Activated CD8-positive, alpha-beta memory T cell treated with anti-CD3 and anti-CD28 coated beads for 1 hour (primary cell): ENCODE measurements around the gene RCN1.
A peak's percentile ranks its signal among the peaks of the same experiment; 100 is the strongest.
"Not testable (repeated sequence)": the region's sequence is repeated elsewhere in the genome, so short reads cannot be mapped to it uniquely, and the experiment has no call there.

ENCODE experiments used
- DNase-seq, 2 donors: peaks; one replicate each; pipeline ENCODE4 v3.0.0-alpha.2; 2020; ENCODE audit warnings: low read depth in 1 of 2; ENCODE audit errors: extremely low read depth in 1 of 2

Gene RCN1

GRCh38 chr11:32090545-32091370 is at the start of gene RCN1:
RCN1 (plus strand) TSS chr11:32091074; CDS start chr11:32091197, 123 bp downstream.
- peak in 1 of 2 donors; percentile 14 for DNase-seq

- DNase-seq, result no peak
Measured at GRCh38 chr11:32043737-32044136, 47.1 kb upstream of the RCN1 start.

DNA sequence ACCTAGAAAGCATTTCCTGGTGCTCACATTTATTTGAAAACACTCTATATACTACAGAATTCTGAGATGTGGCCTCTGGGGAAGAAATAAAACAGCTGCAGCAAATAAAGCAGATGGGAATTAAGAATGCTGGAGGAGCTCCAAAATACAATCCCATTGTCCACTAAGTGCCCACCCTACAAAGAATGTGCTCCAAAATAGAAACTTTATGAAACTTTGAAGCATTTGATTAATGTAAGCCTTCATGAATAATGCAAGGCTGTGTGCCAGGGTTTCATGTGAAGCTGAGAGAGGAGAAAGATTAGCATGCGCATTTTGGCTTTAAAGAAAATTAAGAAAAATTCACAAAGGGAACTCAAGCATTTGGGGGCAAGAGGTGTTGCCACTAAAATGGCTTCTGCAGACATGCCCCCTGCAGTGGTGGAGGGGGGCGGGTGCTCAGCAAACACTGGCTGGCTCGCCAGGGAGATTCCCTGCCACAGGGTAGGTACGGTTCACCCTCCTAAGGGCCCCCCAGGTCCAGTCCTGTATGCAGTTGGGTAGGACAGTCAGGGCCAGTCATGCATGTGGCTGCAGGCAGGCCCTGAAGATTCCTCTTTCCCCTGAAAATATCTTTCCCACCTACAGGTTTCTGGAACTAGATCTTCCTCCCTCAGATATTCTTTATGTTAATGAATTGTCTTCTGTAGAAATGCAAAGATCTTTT is 46.6 kb upstream of the RCN1 start:
- no peak for DNase-seq

DNA sequence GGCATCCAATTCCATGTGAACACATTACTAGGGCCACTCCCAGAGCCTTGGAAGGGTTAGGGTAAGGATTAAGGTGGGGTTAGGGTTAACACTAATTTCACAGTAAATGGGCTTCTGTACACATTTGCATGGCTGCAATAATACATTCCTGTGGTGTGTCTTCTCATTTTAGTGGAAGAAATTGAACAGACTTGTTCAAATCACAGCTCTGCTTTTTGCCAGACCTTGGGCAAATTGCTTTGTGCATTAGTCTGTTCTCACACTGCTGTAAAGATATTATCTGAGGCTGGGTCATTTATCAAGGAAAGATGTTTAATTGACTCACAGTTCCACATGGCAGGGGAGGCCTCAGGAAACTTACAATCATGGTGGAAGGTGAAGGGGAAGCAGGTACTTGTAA is 45.4 kb upstream of the RCN1 start:
- no peak for DNase-seq

DNA sequence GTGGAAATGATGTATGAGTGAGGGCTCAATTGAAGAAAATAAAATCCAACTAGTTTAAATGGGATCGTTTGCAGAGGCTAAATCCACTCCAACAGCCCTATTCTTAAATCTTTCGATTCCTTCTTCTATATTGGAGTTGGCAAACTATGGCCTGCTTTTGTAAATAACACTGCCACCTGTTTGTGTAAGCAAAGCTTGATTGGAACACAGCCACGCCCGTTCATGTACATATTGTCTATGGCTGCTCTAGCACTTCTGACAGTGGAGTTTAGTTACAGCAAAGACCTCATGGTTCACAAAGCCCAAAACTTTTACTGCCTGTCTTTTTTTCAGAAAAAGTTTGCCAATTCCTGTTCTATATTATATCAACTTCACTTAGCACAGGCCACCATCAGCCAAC is 40.6 kb upstream of the RCN1 start:
- no peak for DNase-seq

- peak in 1 of 2 donors; percentile 16 for DNase-seq
Measured at GRCh38 chr11:32052215-32052614, 38.7 kb upstream of the RCN1 start.

GRCh38 chr11:32053151-32053888 is 37.6 kb upstream of the RCN1 start:
- DNase-seq, result no peak

GRCh38 chr11:32055861-32056260 is 35.0 kb upstream of the RCN1 start:
- DNase-seq, result no peak

GRCh38 chr11:32056438-32056837 is 34.4 kb upstream of the RCN1 start:
- DNase-seq, result no peak

GRCh38 chr11:32059686-32060462 is 31.0 kb upstream of the RCN1 start:
- DNase-seq, result no peak

- no peak for DNase-seq
Measured at GRCh38 chr11:32062540-32062939, 28.3 kb upstream of the RCN1 start.

DNA sequence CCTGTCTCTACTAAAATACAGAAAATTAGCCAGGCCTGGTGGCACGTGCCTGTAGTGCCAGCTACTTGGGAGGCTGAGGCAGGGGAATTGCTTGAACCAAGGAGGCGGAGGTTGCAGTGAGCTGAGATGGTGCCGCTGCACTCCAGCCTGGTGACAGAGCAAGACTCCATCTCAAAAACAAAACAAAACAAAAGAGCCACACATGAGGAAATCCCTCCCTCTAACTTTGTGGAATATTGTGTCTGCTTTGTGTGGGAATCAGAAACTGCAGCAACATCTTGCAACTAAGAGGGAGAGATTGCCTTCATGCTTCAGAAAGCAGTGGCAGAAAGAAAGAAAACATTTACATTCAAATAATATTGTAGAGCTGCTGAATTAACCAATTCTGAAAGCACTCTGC is 27.8 kb upstream of the RCN1 start:
- not testable (repeated sequence) for DNase-seq

- DNase-seq, result no peak
Measured at GRCh38 chr11:32065865-32066629, 24.8 kb upstream of the RCN1 start.

DNA sequence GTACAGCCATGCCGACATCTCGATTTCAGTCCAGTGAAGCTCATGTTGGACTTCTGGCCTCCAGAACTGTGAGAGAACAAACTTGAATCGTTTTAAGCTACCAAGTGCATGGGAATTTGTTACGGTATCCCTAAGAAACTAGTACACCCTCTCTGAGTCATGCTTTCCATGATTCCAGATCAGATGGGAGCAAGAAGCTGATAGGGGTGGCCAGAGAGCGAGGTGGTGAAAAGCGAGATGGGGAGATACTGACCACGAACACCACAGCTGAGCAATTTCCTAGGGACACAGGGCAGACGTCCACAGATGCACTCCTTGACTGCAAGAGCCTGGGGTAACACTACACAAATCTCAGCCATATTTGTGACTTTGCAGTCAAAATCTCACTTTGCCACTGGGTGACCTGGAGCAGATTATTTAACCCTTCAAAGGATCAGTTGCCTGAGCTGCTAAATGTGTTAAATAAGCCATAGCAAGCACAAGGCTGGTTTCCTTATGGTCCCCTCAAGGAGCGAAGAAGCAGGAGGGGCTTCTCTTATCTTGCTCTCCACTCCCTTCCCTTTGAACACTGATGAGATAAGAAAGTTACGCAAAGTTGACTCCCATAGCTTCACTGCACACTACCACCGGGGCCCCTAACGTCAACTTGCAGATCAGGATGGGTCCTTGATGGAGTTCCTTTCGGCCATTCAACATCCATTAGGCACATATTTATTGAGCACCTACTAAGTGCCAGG is 22.6 kb upstream of the RCN1 start:
- DNase-seq, result no peak

DNA sequence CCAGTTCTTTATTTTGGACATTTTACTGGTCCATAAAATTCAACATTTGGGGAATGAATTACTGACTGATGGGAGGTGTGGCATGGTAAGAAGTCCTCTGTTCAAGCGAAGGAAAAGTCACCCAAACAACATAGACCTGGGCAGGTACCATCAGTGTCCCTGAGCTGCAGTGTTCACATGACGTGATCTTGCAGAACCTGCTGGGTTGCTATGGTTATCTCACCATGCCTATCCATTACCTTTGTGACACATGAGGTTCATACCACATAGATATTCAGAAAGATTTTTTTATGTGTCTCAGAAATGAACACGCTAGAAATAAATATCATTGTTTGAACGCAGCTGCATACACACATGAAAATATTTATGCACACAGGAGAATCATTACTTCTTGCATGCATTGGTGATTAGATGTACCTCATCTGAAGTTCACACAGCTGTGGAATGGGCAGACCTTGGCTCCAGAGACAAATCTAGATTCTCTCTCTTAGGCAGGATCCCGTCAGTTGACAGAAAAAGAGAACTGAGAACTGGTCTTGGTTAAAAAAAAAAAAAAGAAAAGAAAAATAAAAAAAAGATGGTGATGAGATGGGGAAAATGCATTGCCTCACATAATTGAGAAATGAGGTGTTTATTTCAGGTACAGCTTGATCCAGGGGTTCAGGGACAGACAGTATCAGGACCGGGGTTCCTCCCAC is 21.4 kb upstream of the RCN1 start:
- no peak for DNase-seq

DNA sequence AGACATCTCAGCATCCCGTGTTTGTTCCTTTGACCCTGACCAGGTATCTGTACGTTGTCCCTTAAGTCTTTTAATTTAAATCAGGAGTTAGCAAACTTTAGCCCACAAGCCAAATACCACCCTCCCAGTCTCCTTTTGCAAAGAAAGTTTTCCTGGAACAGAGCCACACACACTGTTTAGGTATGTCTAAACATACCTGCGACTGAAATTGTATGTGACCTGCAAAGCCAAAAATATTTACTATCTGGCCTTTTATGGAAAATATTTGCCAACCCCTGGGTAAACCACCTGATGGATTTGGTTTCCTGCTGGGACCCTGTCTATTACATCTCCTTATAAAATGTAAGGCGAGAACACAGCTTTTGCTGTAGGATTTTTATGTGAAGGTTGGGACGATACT is 20.2 kb upstream of the RCN1 start:
- no peak for DNase-seq

GRCh38 chr11:32071811-32072210 is 19.1 kb upstream of the RCN1 start:
- no peak for DNase-seq

GRCh38 chr11:32072872-32073643 is 17.8 kb upstream of the RCN1 start:
- DNase-seq, result no peak
